Measurements from ENCODE around the gene ZNF189. TPM values are rescaled to one million over a fixed set of nuclear protein-coding genes. Genes with fewer than 3 reads are reported as not detected.

Gene ZNF189
- polyA plus RNA-seq, 1 donor (not counting 4 experiments of a cell fraction or from before 2014, with no cell fraction given) = 8.7 TPM

DNA sequence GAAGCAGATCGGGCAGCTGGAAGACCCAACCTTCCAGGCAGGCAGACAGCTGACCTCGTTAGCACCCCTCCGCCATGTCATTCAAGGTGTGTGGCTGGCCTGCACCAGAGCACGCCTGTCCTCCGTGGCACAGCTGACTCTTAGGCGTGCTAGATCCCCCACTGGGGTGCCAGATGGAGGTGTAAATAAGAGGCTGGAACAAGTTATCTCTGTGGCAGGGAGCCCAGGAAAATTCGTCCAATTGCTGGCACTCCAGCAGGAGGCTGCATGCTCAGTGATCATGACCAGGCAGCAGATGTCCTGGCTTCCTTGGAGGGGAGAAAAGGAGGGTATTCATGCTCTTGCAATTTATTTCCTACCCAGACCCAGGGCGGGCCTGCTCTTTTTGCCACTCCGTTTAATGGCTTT is 44.7 kb downstream of the ZNF189 start:
- Histone ChIP-seq H3K4me3 (ENCODE audit: control insufficient read depth in 2 of 3, extremely low read depth in 1 of 3, insufficient read depth in 2 of 3, low read depth in 1 of 3, low read length in 3 of 3) (no peak overlapping the region), H3K79me2 (ENCODE audit: control insufficient read depth, insufficient read depth, low read length) (no peaks in the 10 kb centered on the region), H3K9me1 (ENCODE audit: control insufficient read depth, extremely low read depth, insufficient read depth, low read length) (no peaks in the 10 kb centered on the region), H3K9me3 (ENCODE audit: control insufficient read depth, low read depth, low read length) (no peaks in the 10 kb centered on the region), H4K20me1 (ENCODE audit: control insufficient read depth, extremely low read depth, insufficient read depth, low read length) (no peaks in the 10 kb centered on the region), H3K4me1 (ENCODE audit: control insufficient read depth, extremely low read depth, insufficient read depth, low read length) (no peaks in the 10 kb centered on the region), H3K27ac (ENCODE audit: control insufficient read depth, insufficient read depth, low read length) (no peak overlapping the region), H3K4me2 (ENCODE audit: control insufficient read depth, extremely low read depth, insufficient read depth, low read depth, low read length) (no peak overlapping the region), H3K9ac (ENCODE audit: control insufficient read depth, extremely low read depth, insufficient read depth, low read length) (no peak overlapping the region), H3K36me3 (ENCODE audit: control insufficient read depth in 2 of 2, extremely low read depth in 1 of 2, insufficient read depth in 2 of 2, low read length in 2 of 2) (no peaks in the 10 kb centered on the region), H3K27me3 (ENCODE audit: control insufficient read depth, extremely low read depth, insufficient read depth, low read length) (no peaks in the 10 kb centered on the region), H2AFZ (ENCODE audit: control insufficient read depth, low read length) (no peak overlapping the region)
- FAIRE-seq = no peak
- TF ChIP-seq EZH2 (IDR thresholded peaks at IDR 0.05; ENCODE audit: low read length) = no peak
- TF ChIP-seq, protein P1, sequence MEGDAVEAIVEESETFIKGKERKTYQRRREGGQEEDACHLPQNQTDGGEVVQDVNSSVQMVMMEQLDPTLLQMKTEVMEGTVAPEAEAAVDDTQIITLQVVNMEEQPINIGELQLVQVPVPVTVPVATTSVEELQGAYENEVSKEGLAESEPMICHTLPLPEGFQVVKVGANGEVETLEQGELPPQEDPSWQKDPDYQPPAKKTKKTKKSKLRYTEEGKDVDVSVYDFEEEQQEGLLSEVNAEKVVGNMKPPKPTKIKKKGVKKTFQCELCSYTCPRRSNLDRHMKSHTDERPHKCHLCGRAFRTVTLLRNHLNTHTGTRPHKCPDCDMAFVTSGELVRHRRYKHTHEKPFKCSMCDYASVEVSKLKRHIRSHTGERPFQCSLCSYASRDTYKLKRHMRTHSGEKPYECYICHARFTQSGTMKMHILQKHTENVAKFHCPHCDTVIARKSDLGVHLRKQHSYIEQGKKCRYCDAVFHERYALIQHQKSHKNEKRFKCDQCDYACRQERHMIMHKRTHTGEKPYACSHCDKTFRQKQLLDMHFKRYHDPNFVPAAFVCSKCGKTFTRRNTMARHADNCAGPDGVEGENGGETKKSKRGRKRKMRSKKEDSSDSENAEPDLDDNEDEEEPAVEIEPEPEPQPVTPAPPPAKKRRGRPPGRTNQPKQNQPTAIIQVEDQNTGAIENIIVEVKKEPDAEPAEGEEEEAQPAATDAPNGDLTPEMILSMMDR (optimal IDR thresholded peaks at IDR 0.05 in 1 of 3, IDR thresholded peaks at IDR 0.05 in 1 of 3, conservative IDR thresholded peaks at IDR 0.05 in 1 of 3; ENCODE audit: extremely low read depth in 1 of 3, insufficient read depth in 2 of 3, low read length in 3 of 3) = no peak
- dilution Hi-C loops (cut with MboI; ENCODE audit: extremely low pct_ligation_motif_present, low sequenced_read_pairs) = no loop called here
- no peak for DNase-seq (ENCODE audit: low read depth, low spot score)

DNA sequence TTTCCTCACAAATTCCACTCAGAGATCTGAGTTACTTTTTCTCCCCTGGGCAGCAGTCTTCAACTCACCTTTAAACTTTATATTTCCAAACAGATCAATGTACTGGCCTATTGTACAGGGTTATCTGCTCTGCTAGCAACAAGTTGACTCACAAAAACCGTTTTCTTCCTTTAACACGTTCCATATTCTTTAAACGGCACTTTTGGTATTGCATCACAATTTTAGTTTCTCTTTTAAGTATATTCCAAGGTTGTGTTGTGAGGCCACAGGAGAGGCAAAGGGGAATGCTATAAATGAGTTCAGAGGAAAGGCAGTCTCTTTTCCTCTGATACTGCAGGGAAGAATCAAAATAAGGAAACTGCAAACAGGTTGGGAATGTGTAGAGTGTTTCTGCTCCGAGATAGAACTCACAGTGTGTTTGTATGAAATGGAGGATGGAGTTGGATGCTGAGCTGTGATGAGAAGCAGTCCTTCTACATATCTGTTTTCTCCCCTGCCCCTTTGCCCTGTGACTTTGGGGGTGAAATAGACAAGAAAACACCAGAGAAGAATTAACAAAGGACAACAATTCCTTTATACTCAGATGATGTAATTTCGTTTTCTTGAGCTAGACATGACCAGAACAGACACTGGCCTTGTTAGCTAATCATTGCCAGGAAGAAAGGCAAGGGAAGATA is 46.8 kb downstream of the ZNF189 start:
- no peaks in the 10 kb centered on the region for H3K36me3 ChIP-seq (ENCODE audit: control insufficient read depth in 2 of 2, extremely low read depth in 1 of 2, insufficient read depth in 2 of 2, low read length in 2 of 2)
- DNase-seq (ENCODE audit: low read depth, low spot score) (no peak), FAIRE-seq (no peak)
- H3K4me2 ChIP-seq (ENCODE audit: control insufficient read depth, extremely low read depth, insufficient read depth, low read depth, low read length) = peak overlapping the region; percentile 25
- H3K27ac ChIP-seq (ENCODE audit: control insufficient read depth, insufficient read depth, low read length) = no peak overlapping the region
- dilution Hi-C loops (cut with MboI; ENCODE audit: extremely low pct_ligation_motif_present, low sequenced_read_pairs) = no loop called here
- H3K27me3 ChIP-seq (ENCODE audit: control insufficient read depth, extremely low read depth, insufficient read depth, low read length) = no peaks in the 10 kb centered on the region
- no peak overlapping the region for H3K9ac ChIP-seq (ENCODE audit: control insufficient read depth, extremely low read depth, insufficient read depth, low read length)
- TF ChIP-seq, protein P1 (optimal IDR thresholded peaks at IDR 0.05 in 1 of 3, IDR thresholded peaks at IDR 0.05 in 1 of 3, conservative IDR thresholded peaks at IDR 0.05 in 1 of 3; ENCODE audit: extremely low read depth in 1 of 3, insufficient read depth in 2 of 3, low read length in 3 of 3) = no peak
- TF ChIP-seq EZH2 (IDR thresholded peaks at IDR 0.05; ENCODE audit: low read length) = no peak
- H3K9me1 ChIP-seq (ENCODE audit: control insufficient read depth, extremely low read depth, insufficient read depth, low read length) = no peaks in the 10 kb centered on the region
- no peaks in the 10 kb centered on the region for H3K9me3 ChIP-seq (ENCODE audit: control insufficient read depth, low read depth, low read length)
- H3K4me1 ChIP-seq (ENCODE audit: control insufficient read depth, extremely low read depth, insufficient read depth, low read length) = peaks cover 3% of the 10 kb centered on the region
- no peak overlapping the region for H3K4me3 ChIP-seq (ENCODE audit: control insufficient read depth in 2 of 3, extremely low read depth in 1 of 3, insufficient read depth in 2 of 3, low read depth in 1 of 3, low read length in 3 of 3)
- H3K79me2 ChIP-seq (ENCODE audit: control insufficient read depth, insufficient read depth, low read length) = no peaks in the 10 kb centered on the region
- H4K20me1 ChIP-seq (ENCODE audit: control insufficient read depth, extremely low read depth, insufficient read depth, low read length) = no peaks in the 10 kb centered on the region
- H2AFZ ChIP-seq (ENCODE audit: control insufficient read depth, low read length) = no peak overlapping the region
